ENCODE measurements around the gene VRTN.

The VRTN gene

GRCh38 chr14:74358176-74358829, 10.0 kb downstream of the VRTN start:
- no peaks in the 10 kb centered on the region for H3K27me3 ChIP-seq (ENCODE audit: insufficient read depth, low read length, poor library complexity)
- H3K56ac ChIP-seq (ENCODE audit: low read length), result peak overlapping the region; percentile 54
- peaks cover 35% of the 10 kb centered on the region for H3K36me3 ChIP-seq (ENCODE audit: control insufficient read depth, insufficient read depth, low read length)
- H3K9ac ChIP-seq (ENCODE audit: low read length), result peak overlapping the region; percentile 2
- no peak overlapping the region for H4K8ac ChIP-seq (ENCODE audit: low read depth, low read length)
- H2BK120ac ChIP-seq (ENCODE audit: low read depth, low read length), result no peak overlapping the region
- H3K79me2 ChIP-seq (ENCODE audit: control insufficient read depth, insufficient read depth, low read length), result peaks cover 76% of the 10 kb centered on the region
- no peak overlapping the region for H3K18ac ChIP-seq (ENCODE audit: low read length)
- H3K4me2 ChIP-seq (ENCODE audit: low read length), result no peak overlapping the region
- peaks cover 16% of the 10 kb centered on the region for H3K79me1 ChIP-seq (ENCODE audit: low read length)
- H3K23ac ChIP-seq (ENCODE audit: low read length), result no peak overlapping the region
- H3K4me3 ChIP-seq (ENCODE audit: low read length), result no peak overlapping the region
- H2BK5ac ChIP-seq (ENCODE audit: low read length), result no peak overlapping the region
- H3K27ac ChIP-seq (ENCODE audit: low read depth, low read length), result no peak overlapping the region
- no peak overlapping the region for H2BK15ac ChIP-seq (replicated peaks; ENCODE audit: low read depth)
- WGBS (ENCODE audit: extremely low coverage, insufficient coverage, low lambda C conversion rate), result no CpG with 5 or more reads among the region's 17 CpGs
- no peak overlapping the region for H4K5ac ChIP-seq (ENCODE audit: low read length)
- peaks cover 17% of the 10 kb centered on the region for H3K4me1 ChIP-seq (ENCODE audit: control insufficient read depth, low read depth, low read length)
- H3K4ac ChIP-seq (ENCODE audit: low read depth, low read length), result no peak overlapping the region
- no peak for DNase-seq
- H2AK5ac ChIP-seq (ENCODE audit: low read length), result no peak overlapping the region

GRCh38 chr14:74360163-74360562, 11.9 kb downstream of the VRTN start:
- Histone ChIP-seq H4K5ac (ENCODE audit: low read length) (no peak overlapping the region), H3K27ac (ENCODE audit: low read depth, low read length) (no peak overlapping the region), H3K79me1 (ENCODE audit: low read length) (peaks cover 23% of the 10 kb centered on the region), H3K4me1 (ENCODE audit: control insufficient read depth, low read depth, low read length) (peaks cover 27% of the 10 kb centered on the region), H2AK5ac (ENCODE audit: low read length) (no peak overlapping the region), H3K18ac (ENCODE audit: low read length) (no peak overlapping the region), H3K27me3 (ENCODE audit: insufficient read depth, low read length, poor library complexity) (no peaks in the 10 kb centered on the region), H2BK5ac (ENCODE audit: low read length) (no peak overlapping the region), H3K4me2 (ENCODE audit: low read length) (no peak overlapping the region), H3K36me3 (ENCODE audit: control insufficient read depth, insufficient read depth, low read length) (peaks cover 35% of the 10 kb centered on the region), H3K9ac (ENCODE audit: low read length) (peak overlapping the region; percentile 15), H2BK120ac (ENCODE audit: low read depth, low read length) (no peak overlapping the region), H3K79me2 (ENCODE audit: control insufficient read depth, insufficient read depth, low read length) (peaks cover 63% of the 10 kb centered on the region), H2BK15ac (replicated peaks; ENCODE audit: low read depth) (no peak overlapping the region), H3K4me3 (ENCODE audit: low read length) (no peak overlapping the region), H3K56ac (ENCODE audit: low read length) (peak overlapping the region; percentile 45), H3K4ac (ENCODE audit: low read depth, low read length) (no peak overlapping the region), H4K8ac (ENCODE audit: low read depth, low read length) (no peak overlapping the region), H3K23ac (ENCODE audit: low read length) (no peak overlapping the region)
- no peak for DNase-seq
- no CpG with 5 or more reads among the region's 3 CpGs for WGBS (ENCODE audit: extremely low coverage, insufficient coverage, low lambda C conversion rate)

GRCh38 chr14:74362361-74362915, 14.2 kb downstream of the VRTN start:
- Histone ChIP-seq H3K23ac (ENCODE audit: low read length) (no peak overlapping the region), H3K4me3 (ENCODE audit: low read length) (no peak overlapping the region), H3K4me2 (ENCODE audit: low read length) (no peak overlapping the region), H3K27ac (ENCODE audit: low read depth, low read length) (peak overlapping the region; percentile 45), H3K27me3 (ENCODE audit: insufficient read depth, low read length, poor library complexity) (no peaks in the 10 kb centered on the region), H2AK5ac (ENCODE audit: low read length) (no peak overlapping the region), H3K56ac (ENCODE audit: low read length) (peak overlapping the region; percentile 68), H2BK15ac (replicated peaks; ENCODE audit: low read depth) (no peak overlapping the region), H2BK5ac (ENCODE audit: low read length) (no peak overlapping the region), H3K4ac (ENCODE audit: low read depth, low read length) (no peak overlapping the region), H3K18ac (ENCODE audit: low read length) (peak overlapping the region; percentile 28), H3K79me2 (ENCODE audit: control insufficient read depth, insufficient read depth, low read length) (peaks cover 40% of the 10 kb centered on the region), H3K9ac (ENCODE audit: low read length) (peak overlapping the region; percentile 50), H2BK120ac (ENCODE audit: low read depth, low read length) (no peak overlapping the region), H3K36me3 (ENCODE audit: control insufficient read depth, insufficient read depth, low read length) (peaks cover 27% of the 10 kb centered on the region), H3K79me1 (ENCODE audit: low read length) (peaks cover 22% of the 10 kb centered on the region), H4K5ac (ENCODE audit: low read length) (no peak overlapping the region), H3K4me1 (ENCODE audit: control insufficient read depth, low read depth, low read length) (peaks cover 29% of the 10 kb centered on the region), H4K8ac (ENCODE audit: low read depth, low read length) (no peak overlapping the region)
- DNase-seq, result peak; percentile 95
- no CpG with 5 or more reads among the region's 12 CpGs for WGBS (ENCODE audit: extremely low coverage, insufficient coverage, low lambda C conversion rate)

- H3K9ac ChIP-seq (ENCODE audit: low read length), result peak overlapping the region; percentile 3
- peaks cover 17% of the 10 kb centered on the region for H3K79me1 ChIP-seq (ENCODE audit: low read length)
- H3K4ac ChIP-seq (ENCODE audit: low read depth, low read length), result no peak overlapping the region
- H3K27me3 ChIP-seq (ENCODE audit: insufficient read depth, low read length, poor library complexity), result no peaks in the 10 kb centered on the region
- peak overlapping the region; percentile 37 for H3K27ac ChIP-seq (ENCODE audit: low read depth, low read length)
- H3K23ac ChIP-seq (ENCODE audit: low read length), result no peak overlapping the region
- DNase-seq, result no peak
- H3K79me2 ChIP-seq (ENCODE audit: control insufficient read depth, insufficient read depth, low read length), result peaks cover 21% of the 10 kb centered on the region
- H4K5ac ChIP-seq (ENCODE audit: low read length), result peak overlapping the region; percentile 40
- H3K18ac ChIP-seq (ENCODE audit: low read length), result no peak overlapping the region
- peak overlapping the region; percentile 27 for H2BK5ac ChIP-seq (ENCODE audit: low read length)
- H2BK120ac ChIP-seq (ENCODE audit: low read depth, low read length), result no peak overlapping the region
- peaks cover 12% of the 10 kb centered on the region for H3K36me3 ChIP-seq (ENCODE audit: control insufficient read depth, insufficient read depth, low read length)
- H3K4me2 ChIP-seq (ENCODE audit: low read length), result no peak overlapping the region
- no peak overlapping the region for H4K8ac ChIP-seq (ENCODE audit: low read depth, low read length)
- H3K56ac ChIP-seq (ENCODE audit: low read length), result peak overlapping the region; percentile 65
- H3K4me3 ChIP-seq (ENCODE audit: low read length), result no peak overlapping the region
- H3K4me1 ChIP-seq (ENCODE audit: control insufficient read depth, low read depth, low read length), result peaks cover 28% of the 10 kb centered on the region
- peak overlapping the region; percentile 82 for H2AK5ac ChIP-seq (ENCODE audit: low read length)
- no peak overlapping the region for H2BK15ac ChIP-seq (replicated peaks; ENCODE audit: low read depth)
- no CpG with 5 or more reads among the region's 7 CpGs for WGBS (ENCODE audit: extremely low coverage, insufficient coverage, low lambda C conversion rate)
These were observed 16.1 kb downstream of the VRTN start for GRCh38 chr14:74364271-74364880.

- Histone ChIP-seq H4K8ac (ENCODE audit: low read depth, low read length) (no peak overlapping the region), H3K4me3 (ENCODE audit: low read length) (no peak overlapping the region), H3K27ac (ENCODE audit: low read depth, low read length) (no peak overlapping the region), H3K79me1 (ENCODE audit: low read length) (peaks cover 8% of the 10 kb centered on the region), H2BK5ac (ENCODE audit: low read length) (no peak overlapping the region), H4K5ac (ENCODE audit: low read length) (no peak overlapping the region), H3K4ac (ENCODE audit: low read depth, low read length) (no peak overlapping the region), H3K79me2 (ENCODE audit: control insufficient read depth, insufficient read depth, low read length) (peaks cover 3% of the 10 kb centered on the region), H2BK120ac (ENCODE audit: low read depth, low read length) (no peak overlapping the region), H3K23ac (ENCODE audit: low read length) (no peak overlapping the region), H3K18ac (ENCODE audit: low read length) (no peak overlapping the region), H3K9ac (ENCODE audit: low read length) (no peak overlapping the region), H3K27me3 (ENCODE audit: insufficient read depth, low read length, poor library complexity) (no peaks in the 10 kb centered on the region), H2AK5ac (ENCODE audit: low read length) (no peak overlapping the region), H2BK15ac (replicated peaks; ENCODE audit: low read depth) (no peak overlapping the region), H3K4me1 (ENCODE audit: control insufficient read depth, low read depth, low read length) (peaks cover 12% of the 10 kb centered on the region), H3K56ac (ENCODE audit: low read length) (no peak overlapping the region), H3K36me3 (ENCODE audit: control insufficient read depth, insufficient read depth, low read length) (no peaks in the 10 kb centered on the region), H3K4me2 (ENCODE audit: low read length) (no peak overlapping the region)
- DNase-seq, result no peak
- WGBS (ENCODE audit: extremely low coverage, insufficient coverage, low lambda C conversion rate), result no CpG with 5 or more reads among the region's 6 CpGs
These were observed 19.8 kb downstream of the VRTN start for GRCh38 chr14:74368026-74368425.
